Calu3 (cell line): ENCODE data around the gene NELL2. TPM values are rescaled to one million over a fixed set of nuclear protein-coding genes. Genes with fewer than 3 reads are reported as not detected.

Experiments
- BruUV-seq: library from RNA; stranded (reverse); fragments of 400-500 nt; replicated peaks from 2 replicates; lab custom pipeline; 2021; lab: Mats Ljungman, UMichigan
- CTCF ChIA-PET: fragments of 300-600 bp; sonication (Branson Sonifier 250); formaldehyde crosslinking; loops from one replicate; lab custom pipeline; 2022; ENCODE audit warnings: antibody characterized with exemption; lab: Charles Lee
- DNase-seq: peaks from one replicate; pipeline ENCODE4 v3.0.0; 2022
- H3K27ac Mint-ChIP-seq: one replicate; pipeline ENCODE4 v1.8.0; 2022; ENCODE audit warnings: mixed read lengths; ENCODE audit not compliant: unreplicated experiment
- H3K27me3 Mint-ChIP-seq: one replicate; pipeline ENCODE4 v1.8.0; 2022; ENCODE audit warnings: mixed read lengths; ENCODE audit not compliant: unreplicated experiment
- H3K36me3 Mint-ChIP-seq: one replicate; pipeline ENCODE4 v1.8.0; 2022; ENCODE audit warnings: mild to moderate bottlenecking, moderate library complexity, mixed read lengths; ENCODE audit not compliant: insufficient read depth, unreplicated experiment
- H3K4me1 Mint-ChIP-seq: one replicate; pipeline ENCODE4 v1.8.0; 2022; ENCODE audit warnings: mild to moderate bottlenecking, low read depth, mixed read lengths; ENCODE audit not compliant: unreplicated experiment
- H3K4me3 Mint-ChIP-seq: one replicate; pipeline ENCODE4 v1.8.0; 2022; ENCODE audit warnings: mild to moderate bottlenecking, low read depth, moderate library complexity, mixed read lengths; ENCODE audit not compliant: unreplicated experiment
- H3K9me3 Mint-ChIP-seq: one replicate; pipeline ENCODE4 v1.8.0; 2022; ENCODE audit warnings: low read depth, mixed read lengths; ENCODE audit not compliant: unreplicated experiment
- CTCF ChIP-seq: fragments of 200-600 bp; IDR thresholded peaks from one replicate; pipeline ENCODE4 v1.8.0; 2022; ENCODE audit warnings: antibody characterized with exemption; ENCODE audit not compliant: unreplicated experiment
- intact Hi-C: fragments of 100-400 bp; cut with micrococcal nuclease; formaldehyde crosslinking; loops from one replicate; pipeline ENCODE4 v1.10.0; 2022; ENCODE audit not compliant: unreplicated experiment
- total RNA-seq: library from RNA; stranded (reverse); gene quantifications from 2 replicates; pipeline ENCODE4 v1.2.3, GENCODE V29; 2022

NELL2 gene
- total RNA-seq, 1 experiment from 2014 or later, result not detected

DNA sequence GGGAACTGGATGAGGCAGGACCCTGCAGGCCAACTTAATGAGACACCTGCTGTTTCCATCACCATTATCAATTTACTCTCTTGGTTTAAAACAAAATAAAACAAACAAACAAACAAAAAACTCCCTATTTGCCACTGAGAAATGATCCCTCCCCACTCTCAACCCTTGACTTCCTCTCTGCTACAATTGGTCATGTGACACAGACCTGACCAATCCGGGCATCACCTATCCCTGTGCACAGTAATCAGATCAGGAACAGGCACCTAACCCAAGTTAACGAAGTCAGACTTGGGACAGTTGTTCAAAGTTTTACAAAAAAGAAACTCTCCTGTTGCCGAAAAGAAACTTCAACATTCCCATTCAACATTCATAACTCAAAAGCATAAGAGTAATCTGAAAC, 58.4 kb downstream of the NELL2 start:
- H3K4me3 Mint-ChIP-seq, result no peak overlapping the region
- H3K36me3 Mint-ChIP-seq, result no peaks in the 10 kb centered on the region
- CTCF ChIA-PET, result interaction anchor here (0.7 kb wide), 1 partner anchor 12 kb away, joined by 3 read pairs; no protein-coding TSS in a partner anchor
- no peak for TF ChIP-seq CTCF
- no peaks in the 10 kb centered on the region for H3K27me3 Mint-ChIP-seq
- H3K27ac Mint-ChIP-seq, result no peak overlapping the region
- H3K9me3 Mint-ChIP-seq, result no peaks in the 10 kb centered on the region
- intact Hi-C loops, result no loop called here
- H3K4me1 Mint-ChIP-seq, result peaks cover 10% of the 10 kb centered on the region
- DNase-seq, result no peak
- no TSS peak for BruUV-seq

- CTCF ChIA-PET, result no interaction called here
- H3K27me3 Mint-ChIP-seq, result no peaks in the 10 kb centered on the region
Observed at GRCh38 chr12:44816446-44817017, 59.6 kb downstream of the NELL2 start.

GRCh38 chr12:44812062-44812461, 64.1 kb downstream of the NELL2 start:
- DNase-seq, result no peak
- no peak for TF ChIP-seq CTCF
- CTCF ChIA-PET, result no interaction called here

More at GRCh38 chr12:44816446-44817017, 59.6 kb downstream of the NELL2 start:
- no peak for TF ChIP-seq CTCF
- Mint-ChIP-seq H3K4me3 (no peak overlapping the region), H3K36me3 (no peaks in the 10 kb centered on the region), H3K9me3 (no peaks in the 10 kb centered on the region), H3K27ac (no peak overlapping the region), H3K4me1 (peaks cover 10% of the 10 kb centered on the region)
- no peak for DNase-seq
- intact Hi-C loops, result no loop called here
- BruUV-seq, result no TSS peak

GRCh38 chr12:44804068-44804467, 72.0 kb downstream of the NELL2 start:
- intact Hi-C loops, result no loop called here
- H3K27ac Mint-ChIP-seq, result no peak overlapping the region
- BruUV-seq, result no TSS peak
- CTCF ChIA-PET, result no interaction called here
- H3K4me1 Mint-ChIP-seq, result no peaks in the 10 kb centered on the region
- no peak for DNase-seq
- no peaks in the 10 kb centered on the region for H3K9me3 Mint-ChIP-seq
- H3K4me3 Mint-ChIP-seq, result no peak overlapping the region
- TF ChIP-seq CTCF, result no peak
- H3K27me3 Mint-ChIP-seq, result no peaks in the 10 kb centered on the region
- H3K36me3 Mint-ChIP-seq, result no peaks in the 10 kb centered on the region

More at GRCh38 chr12:44812062-44812461, 64.1 kb downstream of the NELL2 start:
- no TSS peak for BruUV-seq
- no peaks in the 10 kb centered on the region for H3K9me3 Mint-ChIP-seq
- H3K36me3 Mint-ChIP-seq, result no peaks in the 10 kb centered on the region
- intact Hi-C loops, result loop anchor here (1.0 kb wide), 1 partner anchor 117 kb away; no protein-coding TSS in a partner anchor
- H3K27ac Mint-ChIP-seq, result no peak overlapping the region
- no peak overlapping the region for H3K4me3 Mint-ChIP-seq
- H3K4me1 Mint-ChIP-seq, result peaks cover 3% of the 10 kb centered on the region
- H3K27me3 Mint-ChIP-seq, result no peaks in the 10 kb centered on the region
